HEK293T (cell line): ENCODE data around the gene MAP1A.

Experiments used
- CTCF ChIA-PET: fragments of 350-600 bp; formaldehyde crosslinking; extraction: SDS; loops from one replicate; lab custom pipeline; 2021; ENCODE audit warnings: antibody characterized with exemption, inconsistent platforms; lab: Yijun Ruan, JAX
- POLR2A ChIA-PET: fragments of 350-600 bp; formaldehyde crosslinking; extraction: SDS; loops from one replicate; lab custom pipeline; 2020; ENCODE audit warnings: antibody characterized with exemption, inconsistent platforms; lab: Yijun Ruan, JAX
- DNase-seq: peaks from one replicate; pipeline ENCODE4 v3.0.0; 2012; ENCODE audit warnings: mixed read lengths; ENCODE audit errors: extremely low spot score
- ARNT ChIP-seq: fragments of 450-650 bp; IDR thresholded peaks from 2 replicates; pipeline ENCODE4 v1.6.1; 2017; ENCODE audit warnings: mild to moderate bottlenecking
- BHLHE40 ChIP-seq: fragments of 450-650 bp; IDR thresholded peaks from 2 replicates; pipeline ENCODE4 v1.6.1; 2016; ENCODE audit warnings: mild to moderate bottlenecking, moderate library complexity, borderline replicate concordance
- CTBP1 ChIP-seq: fragments of 450-650 bp; IDR thresholded peaks from 2 replicates; pipeline ENCODE4 v1.6.1; 2016; ENCODE audit warnings: borderline replicate concordance
- ELF4 ChIP-seq: fragments of 450-650 bp; IDR thresholded peaks from 2 replicates; pipeline ENCODE4 v1.6.1; 2017; ENCODE audit warnings: antibody characterized with exemption
- FOXA1 ChIP-seq: fragments of 450-650 bp; IDR thresholded peaks from 2 replicates; pipeline ENCODE4 v1.6.1; 2016; ENCODE audit warnings: mild to moderate bottlenecking
- FOXK2 ChIP-seq: fragments of 450-650 bp; IDR thresholded peaks from 2 replicates; pipeline ENCODE4 v1.6.1; 2016; ENCODE audit warnings: mild to moderate bottlenecking
- FOXM1 ChIP-seq: fragments of 450-650 bp; IDR thresholded peaks from 2 replicates; pipeline ENCODE4 v1.6.1; 2017; ENCODE audit warnings: mild to moderate bottlenecking, borderline replicate concordance
- HDGF ChIP-seq: fragments of 450-650 bp; IDR thresholded peaks from 2 replicates; pipeline ENCODE4 v1.6.1; 2017; ENCODE audit warnings: antibody characterized with exemption, borderline replicate concordance
- L3MBTL2 ChIP-seq: fragments of 450-650 bp; conservative IDR thresholded peaks from 2 replicates; pipeline ENCODE4 v1.6.1; 2016; ENCODE audit warnings: mild to moderate bottlenecking
- LEF1 ChIP-seq: fragments of 450-650 bp; IDR thresholded peaks from 2 replicates; pipeline ENCODE4 v1.6.1; 2017; ENCODE audit warnings: mild to moderate bottlenecking, borderline replicate concordance
- NFRKB ChIP-seq: fragments of 450-650 bp; IDR thresholded peaks from 2 replicates; pipeline ENCODE4 v1.6.1; 2016; ENCODE audit warnings: mild to moderate bottlenecking, moderate library complexity
- SP1 ChIP-seq: fragments of 450-650 bp; IDR thresholded peaks from 2 replicates; pipeline ENCODE4 v1.6.1; 2017
- SUZ12 ChIP-seq: fragments of 450-650 bp; IDR thresholded peaks from 2 replicates; pipeline ENCODE4 v1.6.1; 2016; ENCODE audit warnings: mild to moderate bottlenecking
- TARDBP ChIP-seq: fragments of 450-650 bp; IDR thresholded peaks from 2 replicates; pipeline ENCODE4 v1.6.1; 2016
- ZNF384 ChIP-seq: fragments of 450-650 bp; IDR thresholded peaks from 2 replicates; pipeline ENCODE4 v1.6.1; 2016
- TF ChIP-seq, protein P1 (sequence below): fragments of 450-650 bp; IDR thresholded peaks from 2 replicates; pipeline ENCODE4 v1.6.1; 2016

MAP1A gene

GRCh38 chr15:43527016-43527801 lies 9.8 kb downstream of the MAP1A start:
- DNase-seq = no peak
- TF ChIP-seq FOXA1 = no peak
- TF ChIP-seq, protein P1, sequence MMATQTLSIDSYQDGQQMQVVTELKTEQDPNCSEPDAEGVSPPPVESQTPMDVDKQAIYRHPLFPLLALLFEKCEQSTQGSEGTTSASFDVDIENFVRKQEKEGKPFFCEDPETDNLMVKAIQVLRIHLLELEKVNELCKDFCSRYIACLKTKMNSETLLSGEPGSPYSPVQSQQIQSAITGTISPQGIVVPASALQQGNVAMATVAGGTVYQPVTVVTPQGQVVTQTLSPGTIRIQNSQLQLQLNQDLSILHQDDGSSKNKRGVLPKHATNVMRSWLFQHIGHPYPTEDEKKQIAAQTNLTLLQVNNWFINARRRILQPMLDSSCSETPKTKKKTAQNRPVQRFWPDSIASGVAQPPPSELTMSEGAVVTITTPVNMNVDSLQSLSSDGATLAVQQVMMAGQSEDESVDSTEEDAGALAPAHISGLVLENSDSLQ = no peak
- no peak for TF ChIP-seq LEF1
- TF ChIP-seq BHLHE40 = no peak
- TF ChIP-seq TARDBP = no peak
- no peak for TF ChIP-seq HDGF
- TF ChIP-seq ZNF384 = no peak
- no peak for TF ChIP-seq FOXK2
- TF ChIP-seq CTBP1 = no peak
- no peak for TF ChIP-seq L3MBTL2
- TF ChIP-seq ELF4 = no peak
- no peak for TF ChIP-seq NFRKB
- no peak for TF ChIP-seq SUZ12
- TF ChIP-seq ARNT = no peak
- TF ChIP-seq FOXM1 = no peak
- no peak for TF ChIP-seq SP1
- CTCF ChIA-PET = interaction anchor here (0.6 to 2.1 kb wide), 3 partner anchors 13 to 248 kb away, joined by 3 to 7 read pairs (median 3); no protein-coding TSS in a partner anchor
- POLR2A ChIA-PET = interaction anchor here (0.6 to 1.3 kb wide), 2 partner anchors 17 to 30 kb away, joined by 3 to 6 read pairs; no protein-coding TSS in a partner anchor

- ChIA-PET CTCF (interaction anchor here (0.8 to 2.1 kb wide), 2 partner anchors 14 to 18 kb away, joined by 3 to 7 read pairs; no protein-coding TSS in a partner anchor), POLR2A (interaction anchor here (0.6 to 1.3 kb wide), 3 partner anchors 10 to 29 kb away, joined by 3 to 6 read pairs (median 3); no protein-coding TSS in a partner anchor)
- TF ChIP-seq CTBP1 (no peak), ELF4 (no peak), SUZ12 (no peak), FOXM1 (no peak), L3MBTL2 (no peak), FOXA1 (no peak), HDGF (no peak), TARDBP (no peak), NFRKB (no peak), SP1 (no peak), ARNT (no peak), ZNF384 (no peak), BHLHE40 (no peak), LEF1 (no peak), FOXK2 (no peak)
- TF ChIP-seq, protein P1 = no peak
- no peak for DNase-seq
Measured at GRCh38 chr15:43527802-43528541, 10.6 kb downstream of the MAP1A start.

- DNase-seq = no peak
- TF ChIP-seq NFRKB = no peak
- no peak for TF ChIP-seq SUZ12
- no peak for TF ChIP-seq SP1
- ChIA-PET POLR2A (interaction anchor here (1.3 kb wide), 2 partner anchors 10 to 18 kb away, joined by 3 to 6 read pairs; no protein-coding TSS in a partner anchor), CTCF (no interaction called here)
Measured at GRCh38 chr15:43528542-43529007, 11.2 kb downstream of the MAP1A start.

DNA sequence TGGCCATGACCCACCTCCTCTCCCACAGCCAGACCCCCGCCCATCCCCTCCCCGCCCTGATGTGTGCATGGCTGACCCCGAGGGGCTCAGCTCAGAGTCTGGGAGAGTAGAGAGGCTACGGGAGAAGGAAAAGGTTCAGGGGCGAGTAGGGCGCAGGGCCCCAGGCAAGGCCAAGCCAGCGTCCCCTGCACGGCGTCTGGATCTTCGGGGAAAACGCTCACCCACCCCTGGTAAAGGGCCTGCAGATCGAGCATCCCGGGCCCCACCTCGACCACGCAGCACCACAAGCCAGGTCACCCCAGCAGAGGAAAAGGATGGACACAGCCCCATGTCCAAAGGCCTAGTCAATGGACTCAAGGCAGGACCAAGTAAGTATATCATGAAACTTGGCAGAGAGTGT lies 11.7 kb downstream of the MAP1A start:
- ChIA-PET POLR2A (interaction anchor here (1.3 kb wide), 1 partner anchor 11 kb away, joined by 3 read pairs; no protein-coding TSS in a partner anchor), CTCF (no interaction called here)
- DNase-seq = no peak
- TF ChIP-seq LEF1 = no peak
- TF ChIP-seq CTBP1 = no peak
- TF ChIP-seq BHLHE40 = no peak

DNA sequence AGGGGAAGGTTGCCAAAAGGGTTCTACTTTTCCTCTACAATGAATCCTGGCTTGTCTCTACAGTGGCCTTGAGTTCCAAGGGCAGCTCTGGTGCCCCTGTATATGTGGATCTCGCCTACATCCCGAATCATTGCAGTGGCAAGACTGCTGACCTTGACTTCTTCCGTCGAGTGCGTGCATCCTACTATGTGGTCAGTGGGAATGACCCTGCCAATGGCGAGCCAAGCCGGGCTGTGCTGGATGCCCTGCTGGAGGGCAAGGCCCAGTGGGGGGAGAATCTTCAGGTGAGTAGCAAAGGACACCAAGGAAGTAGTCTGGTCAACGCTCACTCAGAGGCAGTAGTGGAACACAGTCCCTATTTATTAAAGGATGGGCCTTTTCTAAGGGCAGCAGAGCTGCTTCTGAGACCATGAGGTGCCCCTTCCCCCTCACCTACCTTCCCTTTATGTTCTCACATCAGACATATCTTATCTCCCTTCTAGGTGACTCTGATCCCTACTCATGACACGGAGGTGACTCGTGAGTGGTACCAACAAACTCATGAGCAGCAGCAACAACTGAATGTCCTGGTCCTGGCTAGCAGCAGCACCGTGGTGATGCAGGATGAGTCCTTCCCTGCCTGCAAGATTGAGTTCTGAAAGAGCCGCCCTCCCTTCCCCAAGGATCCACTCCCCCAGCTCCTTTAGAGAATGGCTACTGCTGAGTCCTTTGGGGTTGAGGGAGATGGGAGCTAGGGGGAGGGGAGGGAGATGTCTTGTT lies 12.4 kb downstream of the MAP1A start:
- CTCF ChIA-PET = no interaction called here
- TF ChIP-seq NFRKB (no peak), FOXA1 (no peak), TARDBP (no peak), FOXM1 (no peak), LEF1 (no peak)
- TF ChIP-seq, protein P1 = no peak
- POLR2A ChIA-PET = interaction anchor here (1.3 kb wide), 1 partner anchor 19 kb away, joined by 4 read pairs; no protein-coding TSS in a partner anchor
- no peak for DNase-seq
